Stromal cell of bone marrow (primary cell): ENCODE data around the gene DPP8.
"Not testable (repeated sequence)": the region's sequence is repeated elsewhere in the genome, so short reads cannot be mapped to it uniquely, and the experiment has no call there.

Experiments used
- DNase-seq: peaks from one replicate; pipeline ENCODE4 v3.0.0-alpha.2; 2012; ENCODE audit warnings: low read depth

DPP8 gene

GRCh38 chr15:65402961-65403360 lies 114.5 kb downstream of the DPP8 start:
- DNase-seq: no peak

- DNase-seq: no peak
Measured at GRCh38 chr15:65401611-65402240, 115.8 kb downstream of the DPP8 start.

- DNase-seq: peak; percentile 50
Measured at GRCh38 chr15:65400760-65401610, 116.5 kb downstream of the DPP8 start.

- DNase-seq: no peak
Measured at GRCh38 chr15:65399997-65400396, 117.5 kb downstream of the DPP8 start.

GRCh38 chr15:65399001-65399706 lies 118.3 kb downstream of the DPP8 start:
- DNase-seq: no peak

GRCh38 chr15:65398486-65398885 lies 119.0 kb downstream of the DPP8 start:
- DNase-seq: not testable (repeated sequence)

GRCh38 chr15:65396965-65397317 lies 120.5 kb downstream of the DPP8 start:
- no peak for DNase-seq

- DNase-seq: no peak
Measured at GRCh38 chr15:65396283-65396964, 121.1 kb downstream of the DPP8 start.

GRCh38 chr15:65395567-65396202 lies 121.8 kb downstream of the DPP8 start:
- DNase-seq: no peak

- DNase-seq: no peak
Measured at GRCh38 chr15:65394936-65395335, 122.6 kb downstream of the DPP8 start.

GRCh38 chr15:65394280-65394789 lies 123.2 kb downstream of the DPP8 start:
- DNase-seq: no peak

- no peak for DNase-seq
Measured at GRCh38 chr15:65393557-65393956, 123.9 kb downstream of the DPP8 start.

- no peak for DNase-seq
Measured at GRCh38 chr15:65393091-65393490, 124.4 kb downstream of the DPP8 start.
